ENCODE results near the gene CLTC. TPM values are rescaled to one million over a fixed set of nuclear protein-coding genes. Genes with fewer than 3 reads are reported as not detected.

Gene CLTC
- total and polyA plus RNA-seq, 2 of the 13 experiments (the other 11 are each of a cell fraction or from before 2014, with no cell fraction given): 134 to 283 TPM

- TF ChIP-seq ARID2 (CRISPR knock-in tag; IDR thresholded peaks at IDR 0.05; ENCODE audit: borderline replicate concordance): 0 out of 2 replicates have a peak, but pooled peaks have one; percentile 79
- no peak; the same call in 1 of the 2 replicates for TF ChIP-seq ZNF552 (CRISPR knock-in tag; IDR thresholded peaks at IDR 0.05; ENCODE audit: borderline replicate concordance)
- TF ChIP-seq ZNF331 (CRISPR knock-in tag; IDR thresholded peaks at IDR 0.05): peak; percentile 64
- peak; percentile 80; the same call in 1 of the 2 replicates for TF ChIP-seq TARDBP (CRISPR knock-in tag; IDR thresholded peaks at IDR 0.05)
- peak; percentile 83; the same call in 1 of the 2 replicates for TF ChIP-seq MXD1 (CRISPR knock-in tag; IDR thresholded peaks at IDR 0.05)
- TF ChIP-seq PBX3 (CRISPR knock-in tag; IDR thresholded peaks at IDR 0.05; ENCODE audit: borderline replicate concordance): no peak
- TF ChIP-seq SNAPC5 (CRISPR knock-in tag; IDR thresholded peaks at IDR 0.05; ENCODE audit: borderline replicate concordance): no peak
- peak; percentile 21; the same call in 1 of the 2 replicates for TF ChIP-seq GATA4 (IDR thresholded peaks at IDR 0.05; ENCODE audit: borderline replicate concordance, low read depth)
- no peak for TF ChIP-seq CCAR2 (optimal IDR thresholded peaks at IDR 0.05; ENCODE audit: low read depth, low read length)
- TF ChIP-seq PBX2 (CRISPR knock-in tag; IDR thresholded peaks at IDR 0.05): peak; percentile 57; the same call in 1 of the 2 replicates
- TF ChIP-seq RELA (CRISPR knock-in tag; IDR thresholded peaks at IDR 0.05): no peak
- TF ChIP-seq CBX2 (IDR thresholded peaks at IDR 0.05; ENCODE audit: low read depth, low read length): no peak
- TF ChIP-seq CBX2 (CRISPR knock-in tag; IDR thresholded peaks at IDR 0.05; ENCODE audit: low read depth): no peak
- TF ChIP-seq ZNF564 (CRISPR knock-in tag; IDR thresholded peaks at IDR 0.05): no peak; the same call in 1 of the 2 replicates
- 0 out of 2 replicates have a peak, but pooled peaks have one; percentile 23 for TF ChIP-seq THAP7 (CRISPR knock-in tag; IDR thresholded peaks at IDR 0.05)
- peak; percentile 94 for TF ChIP-seq REPIN1 (CRISPR knock-in tag; IDR thresholded peaks at IDR 0.05; ENCODE audit: borderline replicate concordance, low read depth)
- no peak for TF ChIP-seq TERF1 (CRISPR knock-in tag; IDR thresholded peaks at IDR 0.05)
- TF ChIP-seq MAFF (IDR thresholded peaks at IDR 0.05; ENCODE audit: low read depth, low read length): no peak; the same call in 1 of the 2 replicates
- TF ChIP-seq CENPT (CRISPR knock-in tag; IDR thresholded peaks at IDR 0.05; ENCODE audit: low read depth): no peak; the same call in 1 of the 2 replicates
- TF ChIP-seq ZBTB14 (CRISPR knock-in tag; IDR thresholded peaks at IDR 0.05): no peak
- TF ChIP-seq POLR2AphosphoS2 (IDR thresholded peaks at IDR 0.05; ENCODE audit: low read depth, low read length): peak; percentile 97
- 0 out of 2 replicates have a peak, but pooled peaks have one; percentile 18 for TF ChIP-seq SSRP1 (CRISPR knock-in tag; IDR thresholded peaks at IDR 0.05)
- 0 out of 2 replicates have a peak, but pooled peaks have one; percentile 43 for TF ChIP-seq FOXO1 (CRISPR knock-in tag; IDR thresholded peaks at IDR 0.05)
These were observed 87.7 kb downstream of the CLTC start, which contains the start of the genes PTRH2 and VMP1 (continued) for GRCh38 chr17:59707149-59707970.
